ENCODE data around the gene BBOX1. TPM values are rescaled to one million over a fixed set of nuclear protein-coding genes. Genes with fewer than 3 reads are reported as not detected.

The BBOX1 gene
- total and polyA plus RNA-seq, 2 of the 8 experiments (the other 6 are each of a cell fraction or from before 2014, with no cell fraction given): not detected

DNA sequence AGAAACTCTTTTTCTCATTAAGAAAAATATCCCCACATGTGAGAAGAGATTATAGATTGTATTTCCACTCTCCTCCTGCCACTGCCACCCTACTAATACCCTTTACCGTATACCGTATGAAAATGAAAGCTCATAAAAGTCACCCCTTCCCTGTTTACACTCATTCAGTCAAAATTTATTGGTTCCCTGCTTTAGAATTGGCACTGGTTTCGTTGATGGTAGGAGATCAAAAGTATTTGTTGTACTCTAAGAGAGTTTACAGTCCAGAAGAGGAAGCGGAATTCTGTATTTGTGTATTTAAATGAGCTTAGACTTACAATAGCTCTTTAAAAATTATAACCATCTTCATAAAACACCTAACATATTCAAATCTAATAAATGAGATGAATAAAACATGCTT, 68.2 kb downstream of the BBOX1 start:
- Histone ChIP-seq H2BK120ac (replicated peaks; ENCODE audit: low read depth, low read length) (no peak overlapping the region), H4K91ac (replicated peaks; ENCODE audit: insufficient read length, low read length) (no peak overlapping the region), H4K5ac (ENCODE audit: insufficient read length, low read depth, low read length) (no peak overlapping the region), H2AFZ (ENCODE audit: low read length) (no peak overlapping the region), H3K27ac (ENCODE audit: low read depth, low read length) (no peak overlapping the region), H2BK20ac (ENCODE audit: low read length) (no peak overlapping the region), H3K18ac (ENCODE audit: extremely low read depth, low read length) (no peak overlapping the region), H2BK5ac (ENCODE audit: low read depth, low read length) (no peak overlapping the region), H4K20me1 (replicated peaks in 1 of 2; ENCODE audit: control insufficient read depth in 1 of 2, insufficient read depth in 2 of 2, low read length in 2 of 2) (no peaks in the 10 kb centered on the region), H3K79me1 (ENCODE audit: low read depth, low read length) (no peaks in the 10 kb centered on the region), H3K9ac (replicated peaks in 1 of 4; ENCODE audit: extremely low read depth in 1 of 4, low read depth in 3 of 4, low read length in 3 of 4) (no peak overlapping the region), H4K8ac (ENCODE audit: extremely low read depth, insufficient read depth, low read length) (no peak overlapping the region), H3K4me2 (ENCODE audit: insufficient read depth in 1 of 2, low read depth in 2 of 2, low read length in 2 of 2) (no peak overlapping the region), H3K4me1 (replicated peaks in 1 of 4; ENCODE audit: control insufficient read depth in 3 of 4, insufficient read depth in 4 of 4, low read length in 3 of 4) (no peaks in the 10 kb centered on the region), H2BK12ac (ENCODE audit: low read depth, low read length) (no peak overlapping the region), H3K23me2 (ENCODE audit: low read depth, low read length) (no peaks in the 10 kb centered on the region), H3K36me3 (ENCODE audit: control insufficient read depth in 2 of 4, insufficient read depth in 4 of 4, low read length in 3 of 4) (no peaks in the 10 kb centered on the region), H3K4ac (replicated peaks; ENCODE audit: insufficient read length, low read depth, low read length) (no peak overlapping the region), H3K4me3 (ENCODE audit: extremely low read depth in 1 of 4, insufficient read depth in 2 of 4, low read depth in 3 of 4, low read length in 4 of 4) (no peak overlapping the region), H3K27me3 (replicated peaks in 1 of 4; ENCODE audit: control insufficient read depth in 3 of 4, extremely low read depth in 1 of 4, insufficient read depth in 3 of 4, low read length in 3 of 4) (no peaks in the 10 kb centered on the region), H2AK5ac (ENCODE audit: low read depth, low read length) (no peak overlapping the region), H3K14ac (ENCODE audit: insufficient read length) (no peak overlapping the region), H3K9me3 (ENCODE audit: insufficient read depth in 2 of 2, low read depth in 1 of 2, low read length in 1 of 2) (no peaks in the 10 kb centered on the region), H3K79me2 (ENCODE audit: control insufficient read depth in 1 of 2, insufficient read depth in 2 of 2, low read length in 2 of 2) (no peaks in the 10 kb centered on the region), H3K23ac (ENCODE audit: insufficient read length) (no peak overlapping the region), H2BK15ac (ENCODE audit: low read length) (no peak overlapping the region), H3K56ac (replicated peaks; ENCODE audit: insufficient read length, low read depth, low read length) (no peak overlapping the region)
- CTCF ChIA-PET (ENCODE audit: partially characterized antibody): no interaction called here
- POLR2A ChIA-PET (ENCODE audit: partially characterized antibody): no interaction called here
- DNase-seq (ENCODE audit: low read depth in 1 of 2, low spot score in 2 of 2) (no peak), FAIRE-seq (no peak)
- WGBS, 2 experiments (ENCODE audit: extremely low coverage in 1 of 2, insufficient coverage in 1 of 2, insufficient read length in 1 of 2, insufficient replicate concordance in 2 of 2, low coverage in 1 of 2, low lambda C conversion rate in 2 of 2, missing lambda C conversion rate in 1 of 2): 91% methylated on average over 4 of the region's 4 CpGs; no CpG with 5 or more reads in 1 of the 2 experiments
- no peak for TF ChIP-seq ATF2 (IDR thresholded peaks at IDR 0.05; ENCODE audit: low read length)

All from H1 (cell line).